ENCODE measurements around the gene TTYH1.
A peak's percentile ranks its signal among the peaks of the same experiment; 100 is the strongest.
"Not testable (repeated sequence)": the region's sequence is repeated elsewhere in the genome, so short reads cannot be mapped to it uniquely, and the experiment has no call there.

TTYH1 gene

GRCh38 chr19:54459282-54460229, 44.3 kb downstream of the TTYH1 start:
- Mint-ChIP-seq H3K36me3 (peaks cover 43% of the 10 kb centered on the region), H3K27me3 (peaks cover 6% of the 10 kb centered on the region), H3K9me3 (no peaks in the 10 kb centered on the region), H3K4me3 (no peak overlapping the region), H3K27ac (no peak overlapping the region), H3K4me1 (peaks cover 30% of the 10 kb centered on the region)
- DNase-seq, result no peak
- CTCF ChIA-PET, result no interaction called here

- no peak for DNase-seq
- Mint-ChIP-seq H3K4me3 (peak overlapping the region; percentile 7), H3K4me1 (peaks cover 32% of the 10 kb centered on the region), H3K36me3 (peaks cover 35% of the 10 kb centered on the region), H3K9me3 (no peaks in the 10 kb centered on the region), H3K27ac (no peak overlapping the region), H3K27me3 (peaks cover 12% of the 10 kb centered on the region)
- CTCF ChIA-PET, result no interaction called here
These were observed 45.2 kb downstream of the TTYH1 start for GRCh38 chr19:54460230-54461005.

- CTCF ChIA-PET, result no interaction called here
- no peak for DNase-seq
- peak overlapping the region; percentile 45 for H3K27ac Mint-ChIP-seq
- no peaks in the 10 kb centered on the region for H3K9me3 Mint-ChIP-seq
- peaks cover 32% of the 10 kb centered on the region for H3K36me3 Mint-ChIP-seq
- peaks cover 37% of the 10 kb centered on the region for H3K4me1 Mint-ChIP-seq
- H3K4me3 Mint-ChIP-seq, result no peak overlapping the region
- H3K27me3 Mint-ChIP-seq, result peaks cover 20% of the 10 kb centered on the region
These were observed 45.9 kb downstream of the TTYH1 start for GRCh38 chr19:54461210-54461609.

- Mint-ChIP-seq H3K27ac (peak overlapping the region; percentile 86), H3K4me3 (no peak overlapping the region), H3K4me1 (peaks cover 37% of the 10 kb centered on the region), H3K36me3 (peaks cover 30% of the 10 kb centered on the region), H3K27me3 (peaks cover 23% of the 10 kb centered on the region), H3K9me3 (no peaks in the 10 kb centered on the region)
- CTCF ChIA-PET, result no interaction called here
- DNase-seq, result no peak
These were observed 46.3 kb downstream of the TTYH1 start for GRCh38 chr19:54461613-54462012.

- H3K4me1 Mint-ChIP-seq, result peaks cover 37% of the 10 kb centered on the region
- peak overlapping the region; percentile 86 for H3K27ac Mint-ChIP-seq
- CTCF ChIA-PET, result interaction anchor here (1.8 kb wide), 1 partner anchor 8 kb away, joined by 6 read pairs; no protein-coding TSS in a partner anchor
- no peak for DNase-seq
- peaks cover 24% of the 10 kb centered on the region for H3K27me3 Mint-ChIP-seq
- peak overlapping the region; percentile 66 for H3K4me3 Mint-ChIP-seq
- H3K36me3 Mint-ChIP-seq, result peaks cover 30% of the 10 kb centered on the region
- no peaks in the 10 kb centered on the region for H3K9me3 Mint-ChIP-seq
These were observed 46.9 kb downstream of the TTYH1 start for GRCh38 chr19:54462047-54462654.

GRCh38 chr19:54462655-54463530, 47.6 kb downstream of the TTYH1 start:
- H3K4me3 Mint-ChIP-seq, result peak overlapping the region; percentile 76
- peak overlapping the region; percentile 96 for H3K27ac Mint-ChIP-seq
- H3K27me3 Mint-ChIP-seq, result peaks cover 30% of the 10 kb centered on the region
- H3K9me3 Mint-ChIP-seq, result no peaks in the 10 kb centered on the region
- peak; percentile 78 for DNase-seq
- peaks cover 37% of the 10 kb centered on the region for H3K4me1 Mint-ChIP-seq
- peaks cover 26% of the 10 kb centered on the region for H3K36me3 Mint-ChIP-seq
- CTCF ChIA-PET, result interaction anchor here (1.8 kb wide), 1 partner anchor 9 kb away, joined by 6 read pairs; no protein-coding TSS in a partner anchor

GRCh38 chr19:54463531-54464043, 48.3 kb downstream of the TTYH1 start, which contains the start of gene LENG9:
LENG9 (minus strand) TSS chr19:54463778; CDS start chr19:54463526, 252 bp downstream.
- H3K27ac Mint-ChIP-seq, result peak within 1 kb of the TSS; percentile 96
- peak within 1 kb of the TSS; percentile 76 for H3K4me3 Mint-ChIP-seq
- H3K9me3 Mint-ChIP-seq, result no peaks in the 10 kb centered on the region
- DNase-seq, result peak; percentile 98
- H3K36me3 Mint-ChIP-seq, result peaks cover 19% of the 10 kb centered on the region
- peaks cover 37% of the 10 kb centered on the region for H3K4me1 Mint-ChIP-seq
- peaks cover 35% of the 10 kb centered on the region for H3K27me3 Mint-ChIP-seq
- CTCF ChIA-PET, result interaction anchor here (0.6 to 1.8 kb wide), 2 partner anchors 9 to 538 kb away, joined by 3 to 6 read pairs; no protein-coding TSS in a partner anchor

- Mint-ChIP-seq H3K27ac (peak overlapping the region; percentile 96), H3K4me1 (peaks cover 34% of the 10 kb centered on the region), H3K36me3 (peaks cover 13% of the 10 kb centered on the region), H3K4me3 (peak overlapping the region; percentile 76), H3K9me3 (no peaks in the 10 kb centered on the region), H3K27me3 (peaks cover 40% of the 10 kb centered on the region)
- peak; percentile 94 for DNase-seq
- CTCF ChIA-PET, result interaction anchor here (0.6 to 1.8 kb wide), 2 partner anchors 10 to 538 kb away, joined by 3 to 6 read pairs; no protein-coding TSS in a partner anchor
These were observed 48.9 kb downstream of the TTYH1 start for GRCh38 chr19:54464044-54464629.

GRCh38 chr19:54464630-54465425, 49.6 kb downstream of the TTYH1 start:
- DNase-seq, result peak; percentile 87
- Mint-ChIP-seq H3K27me3 (peaks cover 47% of the 10 kb centered on the region), H3K27ac (peak overlapping the region; percentile 96), H3K36me3 (peaks cover 9% of the 10 kb centered on the region), H3K4me1 (peaks cover 30% of the 10 kb centered on the region), H3K9me3 (no peaks in the 10 kb centered on the region), H3K4me3 (peak overlapping the region; percentile 76)
- CTCF ChIA-PET, result no interaction called here

GRCh38 chr19:54465426-54466109, 50.3 kb downstream of the TTYH1 start:
- H3K36me3 Mint-ChIP-seq, result peaks cover 7% of the 10 kb centered on the region
- no peaks in the 10 kb centered on the region for H3K9me3 Mint-ChIP-seq
- H3K27ac Mint-ChIP-seq, result no peak overlapping the region
- H3K4me1 Mint-ChIP-seq, result peaks cover 28% of the 10 kb centered on the region
- H3K27me3 Mint-ChIP-seq, result peaks cover 55% of the 10 kb centered on the region
- DNase-seq, result no peak
- H3K4me3 Mint-ChIP-seq, result peak overlapping the region; percentile 58
- CTCF ChIA-PET, result interaction anchor here (0.6 to 1.2 kb wide), 3 partner anchors 16 to 209 kb away, joined by 3 to 4 read pairs (median 3); no protein-coding TSS in a partner anchor

GRCh38 chr19:54466110-54466480, 50.8 kb downstream of the TTYH1 start:
- Mint-ChIP-seq H3K4me1 (peaks cover 32% of the 10 kb centered on the region), H3K27me3 (peaks cover 60% of the 10 kb centered on the region), H3K4me3 (peak overlapping the region; percentile 58)
- CTCF ChIA-PET, result interaction anchor here (0.6 to 1.2 kb wide), 3 partner anchors 15 to 209 kb away, joined by 3 to 4 read pairs (median 3); no protein-coding TSS in a partner anchor
- H3K9me3 Mint-ChIP-seq, DNase-seq, H3K27ac Mint-ChIP-seq, H3K36me3 Mint-ChIP-seq: not testable (repeated sequence)

Data from activated naive CD4-positive, alpha-beta T cell treated with anti-CD3 and anti-CD28 coated beads, Interleukin-2, amount 10 ng/mL, durations not matched to agents 7 days and 5 days (primary cell).